ENCODE results near the gene C11orf68.

C11orf68 gene

GRCh38 chr11:65918211-65919140 is at the start of gene C11orf68 (continued):
- TF ChIP-seq ZNF391 (tag by site-specific recombination; IDR thresholded peaks at IDR 0.05; ENCODE audit: borderline replicate concordance, low read depth) (no peak), ZNF138 (tag by site-specific recombination; IDR thresholded peaks at IDR 0.05; ENCODE audit: borderline replicate concordance) (no peak), ZNF416 (tag by site-specific recombination; IDR thresholded peaks at IDR 0.05) (no peak), SP3 (tag by site-specific recombination; IDR thresholded peaks at IDR 0.05) (no peak), ZFP41 (tag by site-specific recombination; IDR thresholded peaks at IDR 0.05; ENCODE audit: borderline replicate concordance) (no peak), MZF1 (tag by site-specific recombination; IDR thresholded peaks at IDR 0.05; ENCODE audit: borderline replicate concordance) (no peak), ZNF785 (tag by site-specific recombination; IDR thresholded peaks at IDR 0.05) (no peak), ZNF555 (tag by site-specific recombination; conservative IDR thresholded peaks at IDR 0.05) (no peak), ZNF398 (tag by site-specific recombination; IDR thresholded peaks at IDR 0.05) (no peak), GFI1B (tag by site-specific recombination; IDR thresholded peaks at IDR 0.05) (no peak), ZNF514 (tag by site-specific recombination; IDR thresholded peaks at IDR 0.05) (no peak), ZNF449 (tag by site-specific recombination; IDR thresholded peaks at IDR 0.05) (no peak), ZNF626 (tag by site-specific recombination; IDR thresholded peaks at IDR 0.05) (no peak), ZNF830 (tag by site-specific recombination; IDR thresholded peaks at IDR 0.05; ENCODE audit: low read depth) (no peak), ZFP69B (tag by site-specific recombination; IDR thresholded peaks at IDR 0.05) (no peak), ATF2 (tag by site-specific recombination; IDR thresholded peaks at IDR 0.05; ENCODE audit: low read depth) (no peak)

- CTCF ChIA-PET, result no interaction called here
- H3K27ac ChIP-seq (ENCODE audit: extremely low read depth, low read depth, low read length), result no peak overlapping the region
- no peaks in the 10 kb centered on the region for H3K4me1 ChIP-seq (ENCODE audit: control insufficient read depth, insufficient read depth, low read length)
- no peak overlapping the region for H3K4me3 ChIP-seq (ENCODE audit: low read depth, low read length)
- H3K36me3 ChIP-seq (ENCODE audit: control insufficient read depth in 2 of 2, insufficient read depth in 1 of 2, low read length in 2 of 2), result peaks cover 0 to 79% of the 10 kb centered on the region in 2 experiments; a peak in 2 of 3 replicates
- POLR2A ChIA-PET, result interaction anchor here (0.7 kb wide), 1 partner anchor 119 kb away, joined by 4 read pairs; no protein-coding TSS in a partner anchor
- H3K9me3 ChIP-seq (ENCODE audit: control insufficient read depth, insufficient read depth, low read depth, low read length), result no peaks in the 10 kb centered on the region
- TF ChIP-seq ZBTB1 (tag by site-specific recombination; IDR thresholded peaks at IDR 0.05), result no peak
- TF ChIP-seq KLF10 (tag by site-specific recombination; IDR thresholded peaks at IDR 0.05), result no peak
- TF ChIP-seq ZBTB21 (tag by site-specific recombination; IDR thresholded peaks at IDR 0.05), result no peak
- TF ChIP-seq ZBTB48 (tag by site-specific recombination; IDR thresholded peaks at IDR 0.05), result no peak
- no peak for TF ChIP-seq SP3 (tag by site-specific recombination; IDR thresholded peaks at IDR 0.05)
- TF ChIP-seq KLF7 (tag by site-specific recombination; IDR thresholded peaks at IDR 0.05; ENCODE audit: borderline replicate concordance), result no peak
- no peak for TF ChIP-seq ZBTB6 (tag by site-specific recombination; IDR thresholded peaks at IDR 0.05)
- no peak for TF ChIP-seq ZNF513 (tag by site-specific recombination; IDR thresholded peaks at IDR 0.05)
- no peak for TF ChIP-seq ZNF660 (tag by site-specific recombination; IDR thresholded peaks at IDR 0.05)
- no peak for TF ChIP-seq ZNF623 (tag by site-specific recombination; IDR thresholded peaks at IDR 0.05)
- no peak for TF ChIP-seq ZNF138 (tag by site-specific recombination; IDR thresholded peaks at IDR 0.05; ENCODE audit: borderline replicate concordance)
- no peak for TF ChIP-seq ZBTB26 (tag by site-specific recombination; optimal IDR thresholded peaks at IDR 0.05)
- no peak for TF ChIP-seq ZNF223 (tag by site-specific recombination; IDR thresholded peaks at IDR 0.05)
Observed at GRCh38 chr11:65967329-65967934, 48.6 kb upstream of the C11orf68 start.

Measured in HEK293 (cell line).